HK-2 (cell line): ENCODE data around the gene EXD2.
"Not testable (repeated sequence)": the region's sequence is repeated elsewhere in the genome, so short reads cannot be mapped to it uniquely, and the experiment has no call there.

Experiments used
- DNase-seq: peaks from one replicate; pipeline ENCODE4 v3.0.0-alpha.2; 2018; ENCODE audit not compliant: unreplicated experiment

The EXD2 gene

GRCh38 chr14:69199786-69200185 lies 8.5 kb downstream of the EXD2 start:
- no peak for DNase-seq

- no peak for DNase-seq
These were observed 13.5 kb downstream of the EXD2 start for GRCh38 chr14:69204753-69205152.

GRCh38 chr14:69207435-69208041 lies 16.2 kb downstream of the EXD2 start:
- no peak for DNase-seq

- DNase-seq = no peak
These were observed 17.4 kb downstream of the EXD2 start for GRCh38 chr14:69208666-69209065.

- DNase-seq = no peak
These were observed 23.1 kb downstream of the EXD2 start for GRCh38 chr14:69214393-69214792.

GRCh38 chr14:69217663-69218062 lies 26.4 kb downstream of the EXD2 start:
- not testable (repeated sequence) for DNase-seq

- no peak for DNase-seq
These were observed 33.6 kb downstream of the EXD2 start for GRCh38 chr14:69224946-69225345.

GRCh38 chr14:69226178-69226577 lies 34.9 kb downstream of the EXD2 start:
- no peak for DNase-seq

- no peak for DNase-seq
These were observed 35.4 kb downstream of the EXD2 start for GRCh38 chr14:69226736-69227135.

- no peak for DNase-seq
These were observed 40.2 kb downstream of the EXD2 start for GRCh38 chr14:69231486-69231885.

GRCh38 chr14:69232388-69232787 lies 41.1 kb downstream of the EXD2 start:
- DNase-seq = no peak

GRCh38 chr14:69234106-69234505 lies 42.8 kb downstream of the EXD2 start:
- DNase-seq = no peak

- no peak for DNase-seq
These were observed 44.4 kb downstream of the EXD2 start for GRCh38 chr14:69235708-69236107.

GRCh38 chr14:69237142-69237541 lies 45.8 kb downstream of the EXD2 start:
- DNase-seq = no peak

GRCh38 chr14:69237584-69237983 lies 46.3 kb downstream of the EXD2 start:
- no peak for DNase-seq

- no peak for DNase-seq
These were observed 47.6 kb downstream of the EXD2 start for GRCh38 chr14:69238883-69239282.

GRCh38 chr14:69240527-69241173 lies 49.4 kb downstream of the EXD2 start:
- no peak for DNase-seq

- no peak for DNase-seq
These were observed 50.3 kb downstream of the EXD2 start for GRCh38 chr14:69241577-69241976.

- peak; percentile 38 for DNase-seq
These were observed 51.3 kb downstream of the EXD2 start for GRCh38 chr14:69242311-69243224.

- no peak for DNase-seq
These were observed 53.6 kb downstream of the EXD2 start for GRCh38 chr14:69244946-69245345.

GRCh38 chr14:69246331-69246730 lies 55.0 kb downstream of the EXD2 start:
- DNase-seq = no peak

GRCh38 chr14:69247676-69248440 lies 56.6 kb downstream of the EXD2 start:
- no peak for DNase-seq
